CD4-positive, alpha-beta T cell treated with Interleukin-17A for 1 hour (primary cell): ENCODE measurements around the gene HAPLN1.
A peak's percentile ranks its signal among the peaks of the same experiment; 100 is the strongest.
"Not testable (repeated sequence)": the region's sequence is repeated elsewhere in the genome, so short reads cannot be mapped to it uniquely, and the experiment has no call there.

Source experiments
- DNase-seq: peaks from one replicate; pipeline ENCODE4 v3.0.0-alpha.2; 2020

Gene HAPLN1

DNA sequence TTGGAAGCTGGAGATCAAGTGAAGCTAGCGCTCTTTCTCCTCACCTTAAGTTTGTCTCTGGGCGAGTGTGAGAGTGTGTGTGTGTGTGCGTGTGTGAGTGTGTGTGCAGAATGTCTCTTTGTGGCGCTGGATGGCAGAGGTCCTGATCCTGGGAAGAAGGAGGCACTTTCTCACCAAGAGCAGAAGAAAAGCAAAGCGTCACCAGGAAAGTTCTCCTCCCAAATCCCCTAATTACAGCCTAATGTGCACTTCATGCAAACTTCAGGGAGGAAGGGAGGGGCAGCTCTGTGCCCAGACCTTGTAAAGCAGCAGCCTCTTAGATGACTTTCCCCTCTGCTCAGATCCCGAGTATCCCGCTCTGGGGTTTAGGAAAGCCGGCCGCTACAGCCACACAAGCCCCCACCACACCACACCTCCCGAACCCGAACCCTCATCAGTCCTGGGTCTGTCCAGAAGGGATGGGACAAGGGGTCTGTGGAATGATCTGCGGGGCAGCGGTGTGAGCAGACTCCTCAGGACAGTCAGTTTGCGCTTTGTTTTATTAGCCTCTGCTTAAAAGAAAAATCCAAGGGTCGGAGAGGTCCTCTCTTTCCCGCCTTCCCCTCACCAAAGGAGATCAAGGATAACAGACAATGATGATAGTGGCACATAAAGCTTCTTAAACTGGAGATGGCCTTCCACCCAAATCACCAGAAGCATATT lies at the start of gene HAPLN1:
HAPLN1 (minus strand) TSS at position 20 of the 702 bp plus-strand sequence. CDS start 47,332 bp downstream, outside the sequence.
- DNase-seq = no peak

DNA sequence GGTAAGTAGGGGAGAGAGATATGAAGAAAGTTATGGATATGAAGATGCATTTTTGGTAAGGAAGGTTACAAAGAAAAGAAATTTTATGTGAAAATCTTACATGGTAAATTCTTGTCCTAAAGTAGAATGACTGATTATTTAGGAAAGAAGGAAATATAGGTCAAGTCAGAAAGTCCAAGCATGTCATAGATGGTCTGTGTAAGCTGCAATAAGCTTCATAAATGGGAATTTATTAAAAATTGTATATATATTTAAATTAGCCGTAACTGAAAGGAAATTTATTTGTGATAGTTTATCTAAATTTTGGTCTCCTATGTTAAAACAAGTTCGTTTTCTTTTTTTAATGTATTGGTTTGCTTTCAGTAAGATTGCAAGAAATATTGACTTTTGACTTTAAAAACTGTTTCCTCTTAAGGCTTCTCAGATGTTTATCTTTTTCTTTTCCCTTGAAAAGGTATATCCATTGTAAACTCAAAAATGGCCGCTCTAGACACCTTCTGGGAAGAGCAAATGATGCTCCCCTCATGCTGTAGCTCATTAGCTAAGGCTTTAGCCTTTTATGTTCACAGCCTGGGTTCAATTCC lies 46.8 kb upstream of the HAPLN1 start:
- DNase-seq = no peak

DNA sequence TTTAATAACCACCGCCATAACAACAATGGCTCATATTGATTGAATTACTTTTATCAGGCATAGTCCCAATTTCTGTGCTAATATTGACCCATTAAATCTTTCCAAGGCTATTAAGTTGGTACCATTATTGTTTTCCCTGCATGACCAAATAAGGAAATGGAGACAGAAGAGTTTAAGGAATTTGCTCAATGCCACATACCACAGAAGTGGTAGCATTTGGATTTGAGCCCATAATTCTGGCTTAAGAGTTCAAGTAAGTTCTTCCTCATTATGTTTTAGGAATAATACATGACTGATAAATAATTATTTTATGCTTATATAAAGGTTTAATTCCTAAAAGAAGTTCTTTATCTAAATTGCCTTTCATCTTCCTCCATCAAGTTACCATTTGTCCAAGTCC lies 43.4 kb upstream of the HAPLN1 start:
- no peak for DNase-seq

DNA sequence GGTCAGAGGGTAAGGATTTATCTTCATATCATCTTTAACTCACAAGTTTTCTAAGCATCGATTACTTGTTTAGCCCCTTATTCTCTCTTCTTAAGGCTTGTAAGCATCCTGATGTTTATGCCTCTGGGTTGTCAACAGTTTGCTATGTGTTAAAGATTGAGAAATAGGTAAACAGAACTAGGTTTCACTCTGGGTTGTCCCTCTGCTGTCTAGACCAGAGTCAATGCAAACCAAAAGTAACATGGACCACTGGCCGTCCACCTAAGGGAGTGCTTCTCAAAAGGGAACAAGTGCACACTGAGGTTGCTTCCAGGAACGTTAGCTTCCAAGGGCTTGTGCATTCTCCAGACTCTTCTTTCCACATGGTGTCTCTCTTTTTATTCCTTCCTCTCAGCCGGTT lies 39.9 kb upstream of the HAPLN1 start:
- DNase-seq = no peak

DNA sequence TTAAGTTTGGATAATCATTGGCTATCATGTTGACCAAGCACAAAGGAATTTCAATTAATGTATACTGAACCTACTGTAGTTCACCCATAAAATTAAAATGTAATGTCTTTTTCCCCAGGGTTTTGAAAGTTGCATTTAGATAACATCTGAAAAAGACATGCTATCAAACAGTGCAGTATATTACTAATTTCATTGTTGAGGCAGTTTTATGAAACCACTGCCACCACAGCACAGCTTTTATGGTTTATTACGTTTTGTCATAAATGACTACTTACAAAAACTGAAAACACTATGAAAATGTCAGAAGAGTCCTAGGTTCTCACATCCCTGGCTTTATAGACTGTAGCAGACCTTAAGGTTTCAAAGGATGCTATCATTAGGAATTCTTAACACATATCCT lies 32.0 kb upstream of the HAPLN1 start:
- no peak for DNase-seq

DNA sequence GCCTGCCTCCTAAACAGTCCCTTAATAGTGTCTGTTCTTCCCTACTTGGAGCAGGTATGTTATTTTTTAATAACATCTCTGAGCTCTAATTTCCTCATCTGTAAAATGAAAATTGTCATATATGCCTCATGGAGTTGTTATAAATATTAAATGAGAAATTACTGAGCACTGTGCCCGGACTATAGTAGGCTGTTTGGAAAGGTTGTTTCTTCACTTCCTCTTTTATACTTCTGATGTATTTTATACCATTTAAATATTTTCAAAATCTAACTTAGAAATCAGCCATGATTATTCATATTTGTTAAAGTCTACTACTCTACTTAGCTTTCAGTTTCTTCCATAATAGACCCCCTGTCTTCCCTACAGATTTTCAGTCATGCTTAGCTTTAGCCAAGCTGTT lies 30.5 kb upstream of the HAPLN1 start:
- DNase-seq = no peak

DNA sequence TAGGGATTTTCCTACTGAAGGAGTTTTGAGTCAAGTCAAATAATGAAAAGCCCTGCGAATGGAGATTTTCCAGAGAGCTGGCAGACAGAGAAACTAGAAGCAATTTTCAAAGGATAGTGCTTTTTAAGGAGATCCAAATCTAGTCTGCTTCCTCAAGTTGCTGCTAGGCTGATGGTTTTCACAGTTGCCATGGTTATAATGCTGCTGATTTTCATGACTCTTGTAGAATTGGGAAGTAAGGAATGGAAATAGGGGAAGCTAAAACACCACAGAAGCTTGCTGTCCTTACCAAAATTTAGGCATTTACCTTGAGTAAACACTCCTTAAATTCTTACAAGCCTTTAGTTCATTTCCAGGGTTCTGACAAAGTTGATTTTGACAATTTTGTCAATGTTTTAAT lies 30.1 kb upstream of the HAPLN1 start:
- DNase-seq = peak; percentile 4

DNA sequence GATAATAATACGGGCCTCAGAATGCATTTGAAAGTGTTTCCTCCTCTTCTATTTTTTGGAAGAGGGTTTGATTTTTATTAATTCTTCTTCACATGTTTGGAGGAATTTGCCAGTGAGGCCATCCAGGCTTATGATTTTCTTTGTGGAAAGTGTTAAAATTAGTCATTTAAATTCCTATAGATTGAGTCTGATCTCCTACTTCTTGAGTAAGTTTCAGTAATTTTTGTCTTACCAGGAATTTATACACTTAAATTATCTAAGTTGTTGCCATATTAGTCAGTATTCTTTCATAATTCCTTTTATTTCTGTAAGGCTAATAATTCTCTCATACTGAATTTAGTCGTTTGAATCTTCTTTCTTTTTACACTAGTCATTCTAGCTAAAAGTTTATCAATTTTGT lies 25.2 kb upstream of the HAPLN1 start:
- DNase-seq = no peak

DNA sequence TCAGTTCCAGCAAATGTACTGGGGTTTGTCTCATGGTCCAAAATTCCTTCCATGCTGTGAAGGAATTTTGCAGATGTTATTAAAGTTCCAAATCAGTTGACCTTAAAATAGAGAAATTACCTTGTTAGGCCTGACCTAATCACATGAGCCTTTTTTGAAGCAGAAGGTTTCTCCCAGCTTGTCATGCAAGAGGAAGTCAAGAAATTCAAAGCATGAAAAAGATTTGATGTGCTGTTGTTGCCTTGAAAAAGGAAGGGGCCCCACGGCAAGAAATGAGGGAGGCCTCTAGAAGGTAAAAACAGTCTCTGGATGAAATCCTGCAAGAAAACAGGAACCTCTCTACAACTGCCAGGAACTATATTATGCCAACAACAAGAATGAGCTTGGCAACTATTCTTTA lies 24.2 kb upstream of the HAPLN1 start:
- DNase-seq = no peak

DNA sequence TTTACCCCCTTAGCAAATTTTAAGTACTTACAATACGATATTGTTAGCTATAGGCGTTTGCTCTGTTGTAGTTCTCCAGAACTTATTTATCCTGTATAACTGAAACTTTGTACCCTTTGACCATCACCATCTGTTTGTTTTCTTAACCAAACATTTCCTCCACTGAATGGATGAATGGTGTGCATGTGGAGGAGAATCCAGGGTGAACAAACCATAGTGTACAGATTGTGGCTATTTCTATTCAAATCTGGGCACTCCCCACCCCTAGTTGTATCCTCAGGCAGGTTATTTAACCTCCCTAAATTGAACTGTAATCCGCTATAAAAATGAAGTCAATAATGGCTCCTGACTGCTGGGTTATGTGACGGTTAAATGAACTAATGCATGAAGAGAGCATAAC lies 21.4 kb upstream of the HAPLN1 start:
- no peak for DNase-seq

DNA sequence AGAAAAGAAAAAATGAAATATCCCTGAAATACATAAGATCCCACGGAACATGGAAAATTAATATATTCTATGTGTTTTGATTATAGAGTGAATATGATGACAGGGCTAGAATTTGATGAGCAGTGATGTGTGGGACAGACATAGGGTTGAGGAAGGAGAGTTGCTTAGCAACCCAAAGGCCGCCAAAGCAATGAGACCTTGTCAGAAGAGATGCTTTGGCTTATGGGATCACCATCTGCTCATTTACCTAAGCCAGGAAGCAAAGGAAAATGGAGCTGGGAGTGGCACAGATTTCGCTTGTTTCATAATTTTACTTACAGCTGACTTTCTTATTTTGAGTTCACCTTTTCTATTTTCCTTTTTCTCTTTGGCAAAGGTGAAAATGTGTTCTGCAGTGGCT lies 20.9 kb upstream of the HAPLN1 start:
- no peak for DNase-seq

DNA sequence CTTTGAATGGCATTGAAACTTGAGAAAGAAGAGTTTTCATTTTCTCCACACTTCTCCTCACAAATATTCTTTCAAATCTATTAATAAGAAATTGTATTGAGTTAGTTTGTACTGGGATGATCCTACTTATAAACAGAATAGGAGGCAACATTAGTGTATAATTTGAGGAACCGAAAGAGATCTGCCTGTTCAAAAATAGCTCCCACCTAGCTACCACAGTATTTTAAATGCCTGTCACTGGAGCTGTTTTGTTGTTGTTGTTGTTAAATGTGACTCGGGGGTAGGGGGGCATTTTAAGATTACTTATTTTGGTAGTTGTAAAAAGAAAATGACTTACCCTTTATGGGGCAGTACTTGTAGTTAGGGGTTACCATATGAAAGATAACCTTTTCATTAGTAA lies 20.1 kb upstream of the HAPLN1 start:
- no peak for DNase-seq

DNA sequence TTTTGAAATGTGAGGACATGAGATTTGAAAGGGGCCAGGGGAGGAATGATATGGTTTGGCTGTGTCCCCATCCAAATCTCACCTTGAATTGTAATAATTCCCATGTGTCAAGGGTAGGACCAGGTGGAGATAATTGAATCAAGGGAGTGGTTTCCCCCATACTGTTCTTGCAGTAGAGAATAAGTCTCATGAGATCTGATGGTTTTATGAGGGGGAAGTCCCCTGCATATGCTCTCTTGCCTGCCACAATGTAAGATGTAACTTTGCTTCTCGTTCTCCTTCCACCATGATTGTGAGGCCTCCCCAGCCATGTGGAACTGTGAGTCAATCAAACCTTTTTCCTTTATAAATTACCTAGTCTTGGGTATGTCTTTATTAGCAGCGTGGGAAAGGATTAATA lies 15.5 kb upstream of the HAPLN1 start:
- DNase-seq = not testable (repeated sequence)

DNA sequence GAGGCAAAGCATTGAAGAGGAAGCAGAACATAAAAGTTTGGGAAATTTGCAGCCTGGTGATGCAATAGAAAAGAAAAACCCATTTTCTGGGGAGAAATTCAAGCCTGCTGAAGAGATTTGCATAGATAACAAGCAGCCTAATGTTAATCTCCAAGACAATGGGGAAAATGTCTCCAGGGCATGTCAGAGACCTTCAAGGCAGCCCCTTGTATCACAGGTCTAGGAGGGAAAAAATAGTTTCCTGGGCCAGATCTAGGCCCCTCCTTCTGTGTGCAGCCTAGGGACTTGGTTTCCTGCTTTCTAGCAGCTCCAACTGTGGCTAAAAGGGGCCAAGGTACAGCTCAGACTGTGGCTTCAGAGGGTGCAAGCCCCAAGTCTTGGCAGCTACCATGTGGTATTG lies 14.4 kb upstream of the HAPLN1 start:
- not testable (repeated sequence) for DNase-seq

DNA sequence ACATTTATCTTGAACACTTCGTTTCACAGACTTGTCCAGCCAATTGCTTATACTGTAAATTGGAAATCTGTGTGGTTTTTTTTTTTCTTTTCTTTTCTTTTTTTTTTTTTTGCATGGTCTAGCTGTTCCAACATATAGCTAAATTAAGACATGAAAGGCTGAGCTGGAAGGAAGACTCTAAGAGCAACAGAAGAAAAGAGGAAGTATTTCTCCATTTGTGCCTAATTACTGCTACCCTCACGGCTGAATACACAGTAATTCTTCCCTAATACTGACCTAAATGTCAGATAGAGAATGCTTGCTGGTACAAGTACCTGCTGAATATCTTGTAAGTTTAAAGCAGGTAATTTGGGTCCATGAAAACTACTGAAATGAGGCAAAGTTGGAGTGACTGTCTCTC lies 11.0 kb upstream of the HAPLN1 start:
- DNase-seq = no peak

DNA sequence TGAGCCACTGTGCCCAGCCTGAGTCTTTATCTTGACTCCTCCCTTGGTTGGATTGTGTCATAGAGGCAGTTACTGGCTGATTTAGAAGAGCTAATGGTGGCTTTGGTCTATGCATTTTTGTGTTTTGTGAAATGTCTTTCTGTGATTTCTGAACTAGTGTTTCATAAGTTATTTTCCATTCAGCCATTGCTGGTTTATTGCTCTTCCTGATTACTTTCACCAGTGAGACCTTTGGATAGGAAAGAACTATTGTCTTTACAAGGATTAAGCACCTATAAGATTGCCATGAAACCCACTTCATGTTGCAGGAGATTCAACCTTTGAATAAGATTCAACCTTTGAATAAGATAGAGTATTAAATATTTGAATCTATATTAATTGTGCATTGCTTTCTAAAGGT lies 8.7 kb upstream of the HAPLN1 start:
- no peak for DNase-seq

DNA sequence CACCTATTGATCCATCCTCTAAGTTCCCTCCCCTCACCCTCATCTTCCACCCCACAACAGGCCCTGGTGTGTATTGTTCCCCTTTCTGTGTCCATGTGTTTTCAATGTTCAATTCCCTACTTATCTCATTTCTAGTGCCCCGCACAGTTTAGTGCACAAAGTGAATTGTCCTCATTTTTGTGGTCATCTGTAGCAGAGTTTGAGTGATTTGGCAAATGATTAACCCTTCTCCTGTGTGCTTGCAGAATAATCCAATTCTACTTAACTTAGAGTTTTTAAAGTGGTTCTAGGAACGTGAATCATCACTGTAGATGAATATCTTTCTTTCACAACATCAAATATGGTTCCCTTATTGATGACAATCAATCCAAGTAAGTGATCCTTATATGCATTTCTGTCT lies 6.3 kb upstream of the HAPLN1 start:
- no peak for DNase-seq

DNA sequence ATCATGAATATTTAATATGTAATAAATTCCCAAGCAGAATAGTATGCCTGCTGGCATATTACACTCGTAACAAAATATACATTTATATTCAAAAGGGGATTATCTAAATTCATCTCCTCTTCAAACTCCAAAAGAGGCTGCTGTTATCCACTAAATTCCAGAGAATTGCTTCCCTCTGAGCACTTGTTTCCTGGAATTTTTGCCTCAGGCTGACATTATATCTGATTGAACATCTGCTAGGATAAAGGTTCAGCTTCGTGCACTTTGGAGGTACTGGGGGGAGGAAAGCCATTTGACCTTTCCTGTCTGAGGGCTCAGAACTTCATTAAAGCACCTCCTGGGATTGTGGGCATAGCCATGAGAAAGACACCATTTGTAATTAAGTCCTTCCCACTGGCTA lies 4.3 kb upstream of the HAPLN1 start:
- DNase-seq = no peak

DNA sequence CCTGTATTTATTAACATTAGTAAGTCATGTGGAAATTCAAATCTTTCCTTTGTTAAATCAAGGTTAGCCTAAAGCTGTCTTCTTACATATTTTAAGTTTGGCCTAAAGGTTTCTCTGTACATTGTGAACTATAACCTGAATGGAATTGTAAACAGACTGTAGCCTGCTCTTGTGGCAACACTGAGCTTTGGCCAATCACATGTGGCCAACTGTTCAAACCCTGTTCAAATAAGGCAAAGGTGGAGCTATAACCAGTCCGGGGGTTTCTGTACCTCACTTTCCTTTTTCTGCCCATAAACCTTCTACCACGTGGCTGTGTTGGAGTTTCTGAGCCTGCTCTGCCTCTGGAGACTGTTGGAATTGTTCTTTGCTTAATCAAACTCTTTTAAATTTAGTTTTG lies 3.3 kb upstream of the HAPLN1 start:
- no peak for DNase-seq

DNA sequence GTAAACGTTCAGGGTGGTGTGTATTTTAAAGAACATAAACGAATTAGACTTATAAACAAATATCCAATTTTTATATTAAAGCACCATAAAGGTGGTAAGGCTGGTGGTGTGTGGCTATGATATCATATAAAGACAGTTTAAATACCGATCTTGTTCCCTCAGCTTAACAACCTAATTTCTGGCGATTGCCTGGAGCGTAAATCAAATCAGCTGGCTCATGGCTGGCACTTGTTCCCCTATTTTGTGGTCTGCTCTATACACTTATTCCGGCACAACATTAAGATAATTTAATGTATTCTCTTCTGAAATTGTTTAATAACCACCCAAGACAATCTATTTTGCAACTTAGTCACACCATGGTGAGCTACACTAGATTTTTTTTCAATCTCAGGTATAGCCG lies 2.4 kb upstream of the HAPLN1 start:
- DNase-seq = no peak

DNA sequence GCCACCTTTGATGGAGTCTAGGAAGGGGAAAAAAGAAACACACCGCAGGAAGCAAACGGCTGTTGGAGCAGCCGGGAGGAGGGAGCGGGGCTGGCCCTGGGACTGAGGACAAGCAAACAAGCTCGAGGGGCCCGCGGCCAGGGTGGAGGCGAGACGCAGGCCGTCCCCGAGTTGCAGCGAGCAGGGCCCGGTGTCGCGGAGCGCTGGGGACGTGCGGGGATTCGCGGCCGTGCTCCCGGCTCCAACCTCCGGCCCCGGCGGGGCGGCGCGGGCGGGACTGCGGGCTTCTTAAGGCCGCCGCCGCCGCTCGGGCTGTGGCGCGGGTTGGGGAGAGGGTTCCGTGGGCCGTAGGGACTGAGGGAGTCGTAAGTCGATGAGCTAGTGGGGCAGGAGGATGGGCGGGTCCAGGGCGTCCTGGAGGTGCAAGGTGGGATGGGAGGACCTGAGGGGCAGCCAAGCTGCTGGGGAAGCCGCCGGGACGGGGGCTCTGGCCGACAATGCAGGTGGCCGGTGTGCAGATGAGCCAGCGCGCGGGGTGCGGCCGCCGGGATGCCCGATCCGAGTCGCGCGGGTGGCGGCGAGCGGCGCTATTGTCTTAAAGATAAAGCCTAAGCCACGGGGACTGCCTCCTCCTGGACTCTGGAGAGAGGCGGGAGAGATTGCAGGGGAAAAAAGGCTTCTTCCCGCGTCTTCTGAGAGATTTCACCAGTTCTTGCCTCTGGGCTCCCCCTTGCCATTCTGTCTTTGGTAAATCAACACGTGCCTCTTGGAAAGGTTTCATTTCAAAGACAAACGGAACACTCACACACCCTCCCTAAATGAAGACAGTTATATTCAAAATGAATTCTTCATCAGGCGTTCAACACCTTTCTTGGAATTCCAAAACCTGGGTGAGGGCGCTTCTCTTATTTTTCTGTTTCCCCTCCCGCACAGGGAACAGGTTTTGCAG lies 1.6 kb upstream of the HAPLN1 start:
- DNase-seq = no peak

DNA sequence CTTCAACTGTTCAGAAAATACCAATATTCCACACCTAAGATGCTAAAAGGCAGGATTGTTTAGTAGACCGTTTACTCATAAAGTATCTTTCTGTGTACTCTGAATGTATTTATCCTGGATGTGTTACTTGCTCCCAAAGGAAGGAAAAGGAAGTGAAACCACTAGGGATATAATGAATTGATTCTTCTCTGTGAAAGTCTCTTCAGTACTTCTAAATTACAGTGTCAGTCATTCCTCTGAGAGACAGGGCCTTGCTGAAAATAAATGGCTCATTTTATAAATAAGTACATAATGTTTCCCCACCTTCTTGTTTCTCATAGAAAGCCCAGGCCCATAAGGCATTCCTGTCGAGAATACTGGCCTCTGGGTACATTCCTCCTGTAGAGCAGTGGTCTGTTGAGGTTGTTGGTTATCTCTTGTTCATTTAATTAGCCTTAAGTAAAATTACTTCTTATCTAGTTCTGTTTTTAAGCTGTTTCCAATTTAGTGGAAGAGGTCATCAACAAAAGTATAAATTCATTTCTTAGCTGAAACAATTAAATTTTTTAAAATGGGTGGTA lies 1.6 kb downstream of the HAPLN1 start:
- no peak for DNase-seq

DNA sequence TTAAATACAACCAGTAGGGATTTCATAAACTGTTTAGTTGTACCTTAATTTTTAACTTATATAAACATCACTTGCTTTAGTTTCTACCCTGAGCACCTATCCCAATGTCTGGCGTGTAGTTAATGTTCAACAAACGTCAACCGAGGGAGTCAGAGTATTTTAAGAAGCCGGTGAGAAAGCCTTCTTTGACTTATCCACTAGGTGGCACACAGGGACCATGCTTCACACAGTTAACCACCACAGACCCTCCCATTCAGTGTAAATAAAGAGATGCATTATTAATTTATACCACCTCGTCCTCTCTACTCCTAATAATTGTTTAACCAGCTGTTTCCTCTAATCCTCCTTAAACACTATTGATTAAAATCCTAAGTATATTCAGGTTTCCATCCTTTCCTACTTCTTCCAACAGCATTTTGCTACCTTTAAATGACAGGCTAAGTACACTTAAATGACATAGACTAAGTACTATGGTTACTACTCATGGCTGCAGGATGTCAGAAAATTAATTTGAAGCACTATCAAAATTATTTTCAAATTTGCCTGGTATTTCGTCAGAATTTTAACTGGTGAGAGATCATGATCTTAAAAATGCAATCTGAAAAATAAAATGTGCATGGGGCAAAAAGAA lies 2.3 kb downstream of the HAPLN1 start:
- DNase-seq = peak; percentile 34
